KOPT-K1 (cell line): ENCODE measurements around the gene FAM117B.

Experiments used
- H3K27ac ChIP-seq: fragments of 200-600 bp; sonication (generic); 2 replicates; pipeline ENCODE4 v1.5.1; 2016; ENCODE audit warnings: antibody characterized with exemption, mild to moderate bottlenecking, low read depth, low read length; ENCODE audit not compliant: poor library complexity, severe bottlenecking
- H3K36me3 ChIP-seq: fragments of 200-600 bp; sonication (generic); 2 replicates; pipeline ENCODE4 v1.5.1; 2017; ENCODE audit warnings: antibody characterized with exemption, mild to moderate bottlenecking, low read length, moderate library complexity; ENCODE audit not compliant: insufficient read depth
- H3K9me3 ChIP-seq: fragments of 200-600 bp; sonication (generic); 2 replicates; pipeline ENCODE4 v1.5.1; 2017; ENCODE audit warnings: antibody characterized with exemption, low read length, mild to moderate bottlenecking; ENCODE audit not compliant: insufficient read depth, poor library complexity, severe bottlenecking

Gene FAM117B

GRCh38 chr2:202627042-202627441, 7.7 kb upstream of the FAM117B start:
- Histone ChIP-seq H3K27ac (no peak overlapping the region), H3K36me3 (no peaks in the 10 kb centered on the region), H3K9me3 (no peaks in the 10 kb centered on the region)

- H3K9me3 ChIP-seq, result no peaks in the 10 kb centered on the region
- H3K36me3 ChIP-seq, result no peaks in the 10 kb centered on the region
- no peak overlapping the region for H3K27ac ChIP-seq
Measured at GRCh38 chr2:202628646-202629198, 6.0 kb upstream of the FAM117B start.

GRCh38 chr2:202632682-202633290, 2.0 kb upstream of the FAM117B start:
- no peaks in the 10 kb centered on the region for H3K36me3 ChIP-seq
- H3K9me3 ChIP-seq, result no peaks in the 10 kb centered on the region
- no peak overlapping the region for H3K27ac ChIP-seq

- Histone ChIP-seq H3K27ac (no peak overlapping the region), H3K36me3 (0 out of 2 replicates have a peak, but pooled peaks cover under 1% of the 10 kb centered on the region), H3K9me3 (no peaks in the 10 kb centered on the region)
Measured at GRCh38 chr2:202633470-202633869, 1.3 kb upstream of the FAM117B start.

- H3K27ac ChIP-seq, result peak overlapping the region; percentile 75
- 0 out of 2 replicates have a peak, but pooled peaks cover 8% of the 10 kb centered on the region for H3K36me3 ChIP-seq
- H3K9me3 ChIP-seq, result no peaks in the 10 kb centered on the region
Measured at GRCh38 chr2:202635428-202636212, 851 bp downstream of the FAM117B start.

GRCh38 chr2:202636213-202636513, 1.4 kb downstream of the FAM117B start:
- Histone ChIP-seq H3K36me3 (0 out of 2 replicates have a peak, but pooled peaks cover 8% of the 10 kb centered on the region), H3K27ac (peak overlapping the region; percentile 75), H3K9me3 (no peaks in the 10 kb centered on the region)

GRCh38 chr2:202638721-202639120, 4.0 kb downstream of the FAM117B start:
- no peaks in the 10 kb centered on the region for H3K9me3 ChIP-seq
- H3K36me3 ChIP-seq, result 0 out of 2 replicates have a peak, but pooled peaks cover 8% of the 10 kb centered on the region
- H3K27ac ChIP-seq, result no peak overlapping the region

GRCh38 chr2:202639231-202639630, 4.5 kb downstream of the FAM117B start:
- Histone ChIP-seq H3K36me3 (0 out of 2 replicates have a peak, but pooled peaks cover 8% of the 10 kb centered on the region), H3K9me3 (no peaks in the 10 kb centered on the region), H3K27ac (no peak overlapping the region)

GRCh38 chr2:202642567-202642966, 7.8 kb downstream of the FAM117B start:
- Histone ChIP-seq H3K27ac (peak overlapping the region; percentile 75), H3K36me3 (0 out of 2 replicates have a peak, but pooled peaks cover 8% of the 10 kb centered on the region)

GRCh38 chr2:202643012-202643858, 8.5 kb downstream of the FAM117B start:
- Histone ChIP-seq H3K36me3 (0 out of 2 replicates have a peak, but pooled peaks cover 8% of the 10 kb centered on the region), H3K27ac (peak overlapping the region; percentile 75), H3K9me3 (no peaks in the 10 kb centered on the region)

More at GRCh38 chr2:202642567-202642966, 7.8 kb downstream of the FAM117B start:
- no peaks in the 10 kb centered on the region for H3K9me3 ChIP-seq

- Histone ChIP-seq H3K9me3 (no peaks in the 10 kb centered on the region), H3K36me3 (no peaks in the 10 kb centered on the region), H3K27ac (no peak overlapping the region)
Measured at GRCh38 chr2:202652119-202652518, 17.4 kb downstream of the FAM117B start.

GRCh38 chr2:202653890-202654289, 19.1 kb downstream of the FAM117B start:
- no peaks in the 10 kb centered on the region for H3K9me3 ChIP-seq
- no peaks in the 10 kb centered on the region for H3K36me3 ChIP-seq
- no peak overlapping the region for H3K27ac ChIP-seq

- Histone ChIP-seq H3K27ac (no peak overlapping the region), H3K36me3 (no peaks in the 10 kb centered on the region), H3K9me3 (no peaks in the 10 kb centered on the region)
Measured at GRCh38 chr2:202657876-202658275, 23.1 kb downstream of the FAM117B start.

GRCh38 chr2:202660796-202661195, 26.0 kb downstream of the FAM117B start:
- H3K27ac ChIP-seq, result no peak overlapping the region
- H3K36me3 ChIP-seq, result no peaks in the 10 kb centered on the region
- no peaks in the 10 kb centered on the region for H3K9me3 ChIP-seq

- H3K36me3 ChIP-seq, result no peaks in the 10 kb centered on the region
- peak overlapping the region; percentile 7 for H3K27ac ChIP-seq
- peaks cover 4% of the 10 kb centered on the region for H3K9me3 ChIP-seq
Measured at GRCh38 chr2:202669841-202670240, 35.1 kb downstream of the FAM117B start.
